GM18858 (cell line): ENCODE results near the gene FAM133A.
A peak's percentile ranks its signal among the peaks of the same experiment; 100 is the strongest.

Experiments used
- ATAC-seq: cut with Tn5 transposase; IDR thresholded peaks from one replicate; pipeline ENCODE4 v1.9.1; 2021; ENCODE audit not compliant: unreplicated experiment

Gene FAM133A

DNA sequence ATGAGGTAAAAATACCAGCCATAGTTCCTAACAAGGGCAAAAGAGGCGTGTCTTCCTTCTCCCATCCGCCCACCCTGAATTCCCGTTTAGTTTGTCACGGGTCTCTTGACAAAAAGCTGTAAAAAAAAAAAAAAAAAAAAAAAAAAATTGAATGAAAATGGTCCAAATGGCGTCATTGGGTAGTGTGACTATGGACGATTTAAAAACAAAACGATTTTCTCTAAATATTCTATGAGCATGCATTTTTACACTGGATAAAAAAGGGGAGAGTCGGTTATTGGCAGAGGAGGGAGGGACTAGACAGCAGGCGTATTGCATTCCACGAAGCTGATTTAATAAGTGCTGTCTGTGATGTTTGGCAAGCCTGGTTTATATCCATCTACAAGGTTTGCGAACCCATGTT lies at the start of gene FAM133A:
TSS of gene FAM133A (plus strand) at position 338 of the 403 bp plus-strand sequence. CDS start 35,214 bp downstream, outside the sequence.
- peak; percentile 5 for ATAC-seq

- no peak for ATAC-seq
Measured at GRCh38 chrX:93637591-93637990, 36.4 kb upstream of the FAM133A start.

GRCh38 chrX:93649381-93649780 lies 24.6 kb upstream of the FAM133A start:
- ATAC-seq = no peak

- ATAC-seq = no peak
Measured at GRCh38 chrX:93660575-93660974, 13.4 kb upstream of the FAM133A start.

GRCh38 chrX:93673056-93673868 lies 744 bp upstream of the FAM133A start, which contains the start of gene NAP1L3:
Gene NAP1L3 (minus strand): TSS chrX:93673578. CDS start chrX:93673304, 274 bp downstream.
- ATAC-seq = peak; percentile 62

GRCh38 chrX:93695981-93696380 lies 22.0 kb downstream of the FAM133A start:
- ATAC-seq = no peak

DNA sequence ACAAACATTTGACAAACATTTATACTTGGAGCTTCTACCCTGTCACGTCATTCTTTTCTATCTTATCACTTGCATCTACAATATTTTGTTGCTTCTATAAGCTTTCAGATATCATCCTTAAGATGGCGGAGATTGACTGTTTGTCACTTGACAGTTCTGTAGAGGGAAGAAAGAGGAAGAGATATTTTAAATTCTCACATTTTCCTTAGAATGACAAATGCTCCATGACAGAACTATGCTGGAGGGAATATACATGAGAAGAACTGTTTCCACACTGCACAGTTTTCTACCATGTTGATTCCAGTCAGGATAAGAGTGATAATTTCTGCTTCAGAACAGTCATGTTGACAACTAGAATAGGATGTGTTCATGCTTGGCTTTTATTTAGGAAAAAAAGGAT lies 29.7 kb downstream of the FAM133A start:
- no peak for ATAC-seq

DNA sequence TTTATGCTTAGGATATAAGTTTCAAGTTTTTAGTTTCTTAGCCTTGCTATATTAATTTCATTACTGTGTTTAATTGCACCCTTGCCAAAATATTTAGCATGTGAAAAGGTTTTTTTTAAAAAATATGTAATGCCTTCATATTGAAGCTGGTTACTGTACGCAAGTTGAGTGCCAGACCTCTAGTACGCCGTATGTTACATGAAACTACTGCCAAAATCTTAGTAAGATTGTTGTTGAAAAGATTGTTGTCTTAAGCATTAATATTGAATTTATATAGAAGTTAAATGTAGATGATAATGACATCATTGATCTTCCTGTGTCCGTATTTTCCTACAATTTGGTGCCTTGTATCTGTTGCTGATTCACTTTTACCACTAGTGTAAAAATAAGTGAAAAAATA lies 37.1 kb downstream of the FAM133A start:
- no peak for ATAC-seq

GRCh38 chrX:93741811-93742210 lies 67.8 kb downstream of the FAM133A start:
- ATAC-seq = no peak

DNA sequence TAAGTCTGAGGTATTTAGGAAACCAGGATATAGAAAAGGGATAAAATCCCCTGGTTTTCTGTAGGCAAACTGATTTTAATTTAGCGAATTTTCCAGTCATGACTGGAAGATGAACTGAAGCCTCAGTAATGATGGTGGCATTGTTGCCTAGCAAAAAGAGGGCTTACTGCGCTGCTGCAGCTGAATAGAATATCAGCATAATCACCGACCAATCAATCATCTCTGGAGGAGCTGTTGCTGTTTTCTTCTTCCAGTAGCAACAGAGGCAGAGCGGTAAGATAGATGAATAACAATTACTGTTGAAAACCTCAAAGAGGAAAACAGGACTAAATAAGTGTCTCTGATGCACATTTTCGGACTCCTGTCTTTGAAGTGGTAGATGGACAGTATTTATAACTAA lies 86.2 kb downstream of the FAM133A start:
- no peak for ATAC-seq
